CD14-positive monocyte (primary cell): Measurements from ENCODE around the gene COX18. TPM values are rescaled to one million over a fixed set of nuclear protein-coding genes. Genes with fewer than 3 reads are reported as not detected.

ENCODE experiments used
- DNase-seq, 3 donors: peaks; one replicate each; pipeline ENCODE4 v3.0.0-alpha.2; 2011 to 2022
- H2AFZ ChIP-seq: 2 replicates; pipeline ENCODE4 v1.6.0; 2012; ENCODE audit warnings: mild to moderate bottlenecking, low read depth, low read length, inconsistent platforms; ENCODE audit not compliant: insufficient read depth, poor library complexity, severe bottlenecking
- H3K27ac ChIP-seq, 2 donors: 1 replicate in 1 of 2; 2 replicates in 1 of 2; pipeline ENCODE4 v1.5.1; 2012 to 2013; ENCODE audit warnings: low read length in 2 of 2, control low read depth in 1 of 2, inconsistent platforms in 1 of 2, low read depth in 1 of 2, mild to moderate bottlenecking in 1 of 2
- H3K27me3 ChIP-seq, 2 donors: one replicate each; pipeline versions ENCODE4 v1.6.0 to v1.6.1; 2011 to 2013; ENCODE audit warnings: low read length in 2 of 2; ENCODE audit not compliant: control insufficient read depth in 2 of 2, insufficient read depth in 2 of 2
- H3K36me3 ChIP-seq, 2 donors: replicated peaks in 1 of 2; 1 replicate in 1 of 2; 2 replicates in 1 of 2; pipeline versions ENCODE4 v1.5.1 to v1.6.1; 2012 to 2013; ENCODE audit warnings: low read length in 2 of 2, control low read depth in 1 of 2, inconsistent platforms in 1 of 2, mild to moderate bottlenecking in 1 of 2; ENCODE audit not compliant: insufficient read depth in 2 of 2, control insufficient read depth in 1 of 2
- H3K4me1 ChIP-seq, 2 donors: 1 replicate in 1 of 2; 2 replicates in 1 of 2; pipeline versions ENCODE4 v1.5.1 to v1.6.1; 2012 to 2013; ENCODE audit warnings: low read length in 2 of 2, control low read depth in 1 of 2, inconsistent platforms in 1 of 2, mild to moderate bottlenecking in 1 of 2, moderate library complexity in 1 of 2; ENCODE audit not compliant: insufficient read depth in 2 of 2, control insufficient read depth in 1 of 2
- H3K4me2 ChIP-seq: replicated peaks from 2 replicates; pipeline ENCODE3; 2012; ENCODE audit warnings: low read length, moderate library complexity, mild to moderate bottlenecking; ENCODE audit not compliant: poor library complexity, severe bottlenecking; ENCODE audit errors: extremely low read depth
- H3K4me3 ChIP-seq, 3 experiments: fragments of 200-600 bp in 1 of 3; sonication (generic) in 1 of 3; replicated peaks in 1 of 3; 1 replicate in 2 of 3; 2 replicates in 1 of 3; pipeline ENCODE4 v1.5.1; 2011 to 2013; ENCODE audit warnings: low read length in 3 of 3, mild to moderate bottlenecking in 3 of 3, control low read depth in 2 of 3, low read depth in 2 of 3, inconsistent platforms in 1 of 3, moderate library complexity in 1 of 3
- H3K79me2 ChIP-seq: 2 replicates; pipeline ENCODE4 v1.6.0; 2012; ENCODE audit warnings: mild to moderate bottlenecking, control low read depth, inconsistent platforms, low read length, moderate library complexity; ENCODE audit not compliant: insufficient read depth
- H3K9ac ChIP-seq: 2 replicates; pipeline ENCODE4 v1.6.0; 2017; ENCODE audit warnings: low read length, mild to moderate bottlenecking; ENCODE audit not compliant: insufficient read depth, poor library complexity, severe bottlenecking
- H3K9me3 ChIP-seq, 2 donors: replicated peaks in 1 of 2; 1 replicate in 1 of 2; 2 replicates in 1 of 2; pipeline versions ENCODE4 v1.5.1 to v1.6.1; 2012 to 2013; ENCODE audit warnings: low read length in 2 of 2, control low read depth in 1 of 2; ENCODE audit not compliant: control insufficient read depth in 1 of 2, insufficient read depth in 1 of 2
- H4K20me1 ChIP-seq: 2 replicates; pipeline ENCODE4 v1.6.0; 2012; ENCODE audit warnings: mild to moderate bottlenecking, low read length, control low read depth, moderate library complexity; ENCODE audit not compliant: insufficient read depth
- H3K27ac Mint-ChIP-seq, 7 donors: one replicate each; pipeline ENCODE4 v1.8.0; 2020; ENCODE audit warnings: mild to moderate bottlenecking in 7 of 7, mixed read lengths in 7 of 7, moderate library complexity in 6 of 7, inconsistent platforms in 2 of 7
- H3K27me3 Mint-ChIP-seq, 3 donors: one replicate each; pipeline ENCODE4 v1.8.0; 2021 to 2022; ENCODE audit warnings: low read depth in 3 of 3, mild to moderate bottlenecking in 3 of 3, mixed read lengths in 3 of 3, moderate library complexity in 3 of 3, inconsistent platforms in 1 of 3
- H3K36me3 Mint-ChIP-seq, 2 donors: one replicate each; pipeline ENCODE4 v1.8.0; 2020; ENCODE audit warnings: mixed read lengths in 2 of 2, inconsistent platforms in 1 of 2, mild to moderate bottlenecking in 1 of 2
- H3K4me1 Mint-ChIP-seq: one replicate; pipeline ENCODE4 v1.8.0; 2020; ENCODE audit warnings: mild to moderate bottlenecking, mixed read lengths
- H3K4me3 Mint-ChIP-seq, 2 donors: one replicate each; pipeline ENCODE4 v1.8.0; 2020; ENCODE audit warnings: mild to moderate bottlenecking in 2 of 2, mixed read lengths in 2 of 2, moderate library complexity in 1 of 2
- H3K9me3 Mint-ChIP-seq, 7 donors: one replicate each; pipeline ENCODE4 v1.8.0; 2020 to 2022; ENCODE audit warnings: mixed read lengths in 7 of 7, mild to moderate bottlenecking in 6 of 7, moderate library complexity in 6 of 7, inconsistent platforms in 2 of 7
- WGBS: methylation state at CpG from one replicate; pipeline ENCODE4 v1.1.5; 2013; ENCODE audit warnings: missing lambda C conversion rate; ENCODE audit not compliant: insufficient coverage; 5-methylcytosine and 5-hydroxymethylcytosine counted together
- intact Hi-C, 2 donors: fragments of 100-400 bp; cut with micrococcal nuclease; formaldehyde crosslinking; loops; one replicate each; pipeline versions ENCODE4 v1.15.0 to v1.15.1; 2023
- polyA plus RNA-seq, 3 donors: library from polyadenylated mRNA; depleted of rRNA in 1 of 3; unstranded in 2 of 3; stranded (reverse) in 1 of 3; fragments of 300-500 nt in 2 of 3; fragments of >200 nt in 1 of 3; fragmentation: Illumina TruSeq in 2 of 3; gene quantifications; 1 replicate in 2 of 3; 2 replicates in 1 of 3; pipeline ENCODE4 v1.2.3, GENCODE V29; 2012 to 2021
- TF ChIP-seq, protein P1 (sequence below): fragments of 200-600 bp; IDR thresholded peaks from one replicate; pipeline ENCODE4 v1.8.0; 2022; ENCODE audit warnings: antibody characterized with exemption, mild to moderate bottlenecking

The COX18 gene
- polyA plus RNA-seq, 3 donors = 8.3 to 10.3 (median 9.7) TPM

DNA sequence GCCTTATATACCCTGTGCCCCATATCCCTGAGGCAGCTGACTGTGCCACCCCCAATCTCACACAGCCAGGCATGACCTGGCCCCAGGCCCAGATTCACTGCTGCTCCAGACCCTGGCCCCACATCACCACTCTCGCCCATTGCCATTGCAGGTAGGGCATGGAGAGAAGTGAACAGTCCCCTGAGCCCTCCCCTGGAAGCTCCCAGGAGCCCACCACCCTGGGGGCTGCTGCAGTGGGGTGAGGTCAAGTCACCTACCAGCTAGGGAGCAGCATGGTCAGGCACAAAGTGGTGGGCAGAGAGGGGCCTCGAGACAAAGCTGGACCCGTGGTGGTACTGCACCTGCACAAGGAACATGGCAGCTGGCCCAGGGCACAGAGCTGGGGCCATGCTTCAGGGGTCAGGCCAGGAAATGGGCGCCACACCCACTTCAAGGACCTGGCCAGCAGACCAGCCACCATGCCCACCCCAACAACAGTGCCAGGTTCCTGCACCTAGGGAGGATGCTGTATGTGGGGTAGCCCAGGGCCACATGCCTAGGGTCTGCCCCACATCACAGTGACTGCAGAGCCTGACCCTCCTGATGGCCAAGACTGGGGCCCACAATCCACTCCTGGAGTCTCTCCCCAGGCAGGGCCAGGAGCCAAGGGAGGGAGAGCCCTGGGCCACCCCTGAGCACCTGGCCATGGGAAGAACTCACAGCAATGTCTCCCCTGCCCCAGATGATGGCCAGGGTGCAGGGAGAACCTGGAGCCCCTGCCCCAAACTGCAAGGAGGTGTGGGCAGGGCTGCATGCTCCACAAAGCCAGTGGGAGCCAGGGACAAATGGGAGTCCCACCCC is 58.5 kb downstream of the COX18 start:
- 86% methylated on average over 3 of the region's 4 CpGs for WGBS
- H3K27me3 ChIP-seq = no peaks in the 10 kb centered on the region
- Mint-ChIP-seq H3K27me3 (peaks cover 0 to 2% (median 1%) of the 10 kb centered on the region in 3 donors), H3K4me3 (no peak overlapping the region), H3K36me3 (no peaks in the 10 kb centered on the region), H3K27ac (no peak overlapping the region), H3K4me1 (no peaks in the 10 kb centered on the region), H3K9me3 (peaks cover 9 to 26% (median 19%) of the 10 kb centered on the region in 7 donors)
- intact Hi-C loops = no loop called here
- H3K9me3 ChIP-seq = peaks cover 20 to 25% of the 10 kb centered on the region in 2 donors
- H4K20me1 ChIP-seq = no peaks in the 10 kb centered on the region
- no peak for DNase-seq
- H3K4me2 ChIP-seq = no peak overlapping the region
- H3K27ac ChIP-seq = no peak overlapping the region
- TF ChIP-seq, protein P1, sequence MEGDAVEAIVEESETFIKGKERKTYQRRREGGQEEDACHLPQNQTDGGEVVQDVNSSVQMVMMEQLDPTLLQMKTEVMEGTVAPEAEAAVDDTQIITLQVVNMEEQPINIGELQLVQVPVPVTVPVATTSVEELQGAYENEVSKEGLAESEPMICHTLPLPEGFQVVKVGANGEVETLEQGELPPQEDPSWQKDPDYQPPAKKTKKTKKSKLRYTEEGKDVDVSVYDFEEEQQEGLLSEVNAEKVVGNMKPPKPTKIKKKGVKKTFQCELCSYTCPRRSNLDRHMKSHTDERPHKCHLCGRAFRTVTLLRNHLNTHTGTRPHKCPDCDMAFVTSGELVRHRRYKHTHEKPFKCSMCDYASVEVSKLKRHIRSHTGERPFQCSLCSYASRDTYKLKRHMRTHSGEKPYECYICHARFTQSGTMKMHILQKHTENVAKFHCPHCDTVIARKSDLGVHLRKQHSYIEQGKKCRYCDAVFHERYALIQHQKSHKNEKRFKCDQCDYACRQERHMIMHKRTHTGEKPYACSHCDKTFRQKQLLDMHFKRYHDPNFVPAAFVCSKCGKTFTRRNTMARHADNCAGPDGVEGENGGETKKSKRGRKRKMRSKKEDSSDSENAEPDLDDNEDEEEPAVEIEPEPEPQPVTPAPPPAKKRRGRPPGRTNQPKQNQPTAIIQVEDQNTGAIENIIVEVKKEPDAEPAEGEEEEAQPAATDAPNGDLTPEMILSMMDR = no peak
- H3K4me1 ChIP-seq = no peaks in the 10 kb centered on the region
- H3K4me3 ChIP-seq = no peak overlapping the region
- H3K36me3 ChIP-seq = no peaks in the 10 kb centered on the region
- H3K79me2 ChIP-seq = no peaks in the 10 kb centered on the region
- no peak overlapping the region for H3K9ac ChIP-seq
- H2AFZ ChIP-seq = no peak overlapping the region

DNA sequence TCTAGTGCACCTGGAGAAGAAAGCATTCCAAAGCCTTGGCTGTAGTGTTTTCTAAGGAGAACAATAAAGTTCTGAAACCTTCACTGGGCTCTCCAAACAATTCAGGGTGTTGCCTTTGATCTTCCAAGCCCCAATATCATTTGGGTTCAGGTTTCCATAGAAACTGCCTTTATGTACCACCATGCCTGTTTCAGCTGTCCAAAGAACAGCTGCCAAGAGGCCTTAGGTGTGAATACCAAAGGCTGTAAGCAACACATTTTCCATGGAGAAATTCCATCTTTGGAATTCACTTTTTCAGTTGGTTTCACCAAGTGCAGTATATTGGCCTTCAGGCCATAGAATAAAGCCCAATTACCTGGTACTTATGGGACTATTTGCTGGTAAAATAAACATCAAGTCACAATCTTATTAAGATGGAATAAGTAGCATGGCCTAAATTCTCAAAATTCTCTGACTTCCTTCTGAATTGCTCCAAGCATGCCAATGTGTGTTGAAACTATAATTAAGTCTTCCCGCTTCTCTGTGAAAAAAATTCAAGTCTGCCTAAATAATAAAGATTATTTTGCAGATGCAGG is 61.9 kb downstream of the COX18 start:
- Histone ChIP-seq H4K20me1 (no peaks in the 10 kb centered on the region), H3K9ac (no peak overlapping the region), H3K36me3 (no peaks in the 10 kb centered on the region), H3K4me2 (no peak overlapping the region), H3K4me3 (no peak overlapping the region), H3K9me3 (peaks cover 16 to 22% of the 10 kb centered on the region in 2 donors), H3K4me1 (no peaks in the 10 kb centered on the region), H2AFZ (no peak overlapping the region), H3K27me3 (no peaks in the 10 kb centered on the region), H3K79me2 (no peaks in the 10 kb centered on the region), H3K27ac (no peak overlapping the region)
- TF ChIP-seq, protein P1 = no peak
- Mint-ChIP-seq H3K36me3 (no peaks in the 10 kb centered on the region), H3K27ac (no peak overlapping the region), H3K4me1 (no peaks in the 10 kb centered on the region), H3K4me3 (no peak overlapping the region), H3K27me3 (peaks cover 0 to 6% (median 2%) of the 10 kb centered on the region in 3 donors), H3K9me3 (peaks cover 9 to 23% (median 16%) of the 10 kb centered on the region in 7 donors)
- WGBS = no CpG with 5 or more reads among the region's 1 CpG
- intact Hi-C loops = no loop called here
- DNase-seq = no peak
